Muscle of leg (tissue), 11 donors: Measurements from ENCODE around the gene NOP53. TPM values are rescaled to one million over a fixed set of nuclear protein-coding genes. Genes with fewer than 3 reads are reported as not detected.
A peak's percentile ranks its signal among the peaks of the same experiment; 100 is the strongest.
"Not testable (repeated sequence)": the region's sequence is repeated elsewhere in the genome, so short reads cannot be mapped to it uniquely, and the experiment has no call there.

ENCODE experiments used
- DNase-seq: peaks from one replicate; pipeline ENCODE4 v3.0.0; 2013
- H3K27ac ChIP-seq: one replicate; pipeline ENCODE4 v1.5.1; 2013; ENCODE audit warnings: mild to moderate bottlenecking, low read length, control low read depth
- H3K27me3 ChIP-seq: one replicate; pipeline ENCODE4 v1.6.1; 2013; ENCODE audit warnings: low read length; ENCODE audit not compliant: control insufficient read depth, insufficient read depth
- H3K36me3 ChIP-seq: one replicate; pipeline ENCODE4 v1.6.1; 2013; ENCODE audit warnings: low read length; ENCODE audit not compliant: control insufficient read depth, insufficient read depth
- H3K4me1 ChIP-seq: one replicate; pipeline ENCODE4 v1.6.1; 2013; ENCODE audit warnings: low read length; ENCODE audit not compliant: control insufficient read depth, insufficient read depth
- H3K4me3 ChIP-seq: one replicate; pipeline ENCODE4 v1.5.1; 2013; ENCODE audit warnings: low read length, control low read depth
- H3K9me3 ChIP-seq: replicated peaks from 2 replicates; pipeline ENCODE4 v1.6.1; 2013; ENCODE audit warnings: low read depth, low read length; ENCODE audit not compliant: control insufficient read depth
- WGBS: methylation state at CpG from one replicate; pipeline ENCODE4 v1.1.5; 2013; ENCODE audit warnings: missing lambda C conversion rate; ENCODE audit not compliant: insufficient coverage; 5-methylcytosine and 5-hydroxymethylcytosine counted together
- polyA plus RNA-seq, 8 donors: library from polyadenylated mRNA; unstranded; fragments of 120-200 nt; gene quantifications; one replicate each; pipeline versions ENCODE4 v1.2.1 to v1.2.3, GENCODE V29; 2013; ENCODE audit warnings: inconsistent platforms in 1 of 8, low replicate concordance in 1 of 8; ENCODE audit not compliant: insufficient read length in 8 of 8, insufficient read depth in 1 of 8
- total RNA-seq: library from RNA; stranded (reverse); fragments of 120-200 nt; gene quantifications from one replicate; pipeline ENCODE4 v1.2.4, GENCODE V29; 2013

Gene NOP53
- total and polyA plus RNA-seq, 9 donors, result 216 to 635 (median 586) TPM

GRCh38 chr19:47760632-47760999 lies 15.3 kb downstream of the NOP53 start:
- H3K4me1 ChIP-seq, result peaks cover 3% of the 10 kb centered on the region
- no peak overlapping the region for H3K27ac ChIP-seq
- DNase-seq, result no peak
- H3K36me3 ChIP-seq, result peaks cover 35% of the 10 kb centered on the region
- no peaks in the 10 kb centered on the region for H3K27me3 ChIP-seq
- 77% methylated on average over 4 of the region's 5 CpGs for WGBS
- H3K4me3 ChIP-seq, result no peak overlapping the region
- no peaks in the 10 kb centered on the region for H3K9me3 ChIP-seq

- 83% methylated on average over 1 of the region's 5 CpGs for WGBS
- Histone ChIP-seq H3K27me3 (no peaks in the 10 kb centered on the region), H3K4me3 (no peak overlapping the region), H3K27ac (no peak overlapping the region), H3K9me3 (no peaks in the 10 kb centered on the region), H3K36me3 (peaks cover 26% of the 10 kb centered on the region), H3K4me1 (peaks cover 9% of the 10 kb centered on the region)
- DNase-seq, result no peak
Observed at GRCh38 chr19:47761566-47761965, 16.2 kb downstream of the NOP53 start.

- Histone ChIP-seq H3K9me3 (no peaks in the 10 kb centered on the region), H3K36me3 (peaks cover 20% of the 10 kb centered on the region), H3K4me3 (no peak overlapping the region), H3K27ac (no peak overlapping the region), H3K27me3 (no peaks in the 10 kb centered on the region), H3K4me1 (peaks cover 9% of the 10 kb centered on the region)
- WGBS, result 90% methylated on average over 2 of the region's 3 CpGs
- no peak for DNase-seq
Observed at GRCh38 chr19:47762151-47762550, 16.8 kb downstream of the NOP53 start.

- peak overlapping the region; percentile 20 for H3K27ac ChIP-seq
- WGBS, result 53% methylated on average over 13 of the region's 18 CpGs
- no peaks in the 10 kb centered on the region for H3K9me3 ChIP-seq
- H3K36me3 ChIP-seq, result peaks cover 14% of the 10 kb centered on the region
- no peaks in the 10 kb centered on the region for H3K27me3 ChIP-seq
- peak; percentile 74 for DNase-seq
- no peak overlapping the region for H3K4me3 ChIP-seq
- peaks cover 9% of the 10 kb centered on the region for H3K4me1 ChIP-seq
Observed at GRCh38 chr19:47762615-47763308, 17.4 kb downstream of the NOP53 start.

DNA sequence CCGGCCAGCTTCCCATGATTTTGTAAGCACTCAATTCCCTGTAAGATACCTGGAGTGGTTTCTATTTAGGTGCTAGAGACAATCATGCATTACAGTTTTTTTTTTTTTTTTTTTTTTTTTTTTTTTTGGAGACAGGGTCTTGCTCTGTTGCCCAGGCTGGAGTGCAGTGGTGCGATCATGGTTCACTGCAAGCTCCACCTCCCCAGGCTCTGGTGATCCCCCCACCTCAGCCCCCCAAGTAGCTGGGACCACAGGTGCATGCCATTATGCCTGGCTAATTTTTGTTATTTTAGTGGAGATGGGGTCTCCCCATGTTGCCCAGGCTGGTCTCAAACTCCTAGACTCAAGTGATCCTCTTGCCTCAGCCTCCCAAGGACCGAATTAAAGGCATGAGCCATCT lies 19.4 kb downstream of the NOP53 start:
- H3K27me3 ChIP-seq, DNase-seq, H3K4me3 ChIP-seq, H3K9me3 ChIP-seq, H3K36me3 ChIP-seq, H3K4me1 ChIP-seq, H3K27ac ChIP-seq: not testable (repeated sequence)
- no CpG with 5 or more reads among the region's 3 CpGs for WGBS

DNA sequence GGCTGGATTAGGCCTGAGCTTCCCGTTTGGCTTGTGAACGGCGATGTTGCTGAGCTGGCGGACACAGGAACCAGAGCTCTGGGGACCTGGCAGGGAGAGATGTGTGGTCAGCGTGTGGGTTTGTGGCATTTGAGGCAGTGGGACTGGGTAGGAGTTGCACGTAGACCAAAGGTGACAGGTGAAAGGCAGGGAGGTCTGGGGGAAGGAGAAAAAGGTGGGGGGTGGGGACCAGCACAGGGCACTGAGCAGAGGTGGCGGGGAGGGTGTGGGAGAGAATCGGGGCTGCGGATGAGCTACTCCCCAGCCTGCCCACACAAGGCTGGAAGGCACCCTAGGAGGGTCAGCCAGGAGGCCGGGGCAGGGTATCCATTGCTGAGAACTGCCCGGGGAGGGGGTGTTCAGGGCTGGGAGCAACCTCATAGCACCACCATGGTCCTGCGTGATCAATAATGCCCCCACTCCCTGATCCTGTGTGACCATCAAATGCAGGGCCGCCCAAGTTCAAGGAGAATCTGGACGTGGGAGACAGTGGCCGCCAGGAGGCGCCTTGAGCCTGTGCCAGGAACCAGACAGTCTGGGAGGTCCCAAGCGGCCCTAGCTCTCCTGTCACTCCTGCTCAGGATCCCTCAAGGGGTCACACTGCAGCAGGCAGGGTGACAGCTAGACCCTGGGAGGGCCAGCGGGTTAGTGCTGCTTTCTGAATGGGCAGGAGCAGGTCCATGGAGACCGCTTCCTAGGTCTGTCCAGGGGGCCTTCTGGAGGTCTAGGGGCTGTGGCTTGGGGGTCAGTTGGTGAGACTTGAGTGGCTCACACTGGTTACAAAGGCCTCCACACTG lies 20.4 kb downstream of the NOP53 start:
- Histone ChIP-seq H3K9me3 (no peaks in the 10 kb centered on the region), H3K4me3 (no peak overlapping the region), H3K36me3 (no peaks in the 10 kb centered on the region), H3K27me3 (no peaks in the 10 kb centered on the region), H3K27ac (no peak overlapping the region), H3K4me1 (peaks cover 9% of the 10 kb centered on the region)
- DNase-seq, result peak; percentile 60
- WGBS, result 22% methylated on average over 16 of the region's 19 CpGs

GRCh38 chr19:47766359-47766620 lies 20.9 kb downstream of the NOP53 start:
- Histone ChIP-seq H3K4me3 (no peak overlapping the region), H3K4me1 (peaks cover 9% of the 10 kb centered on the region), H3K27me3 (no peaks in the 10 kb centered on the region), H3K36me3 (no peaks in the 10 kb centered on the region), H3K27ac (no peak overlapping the region), H3K9me3 (no peaks in the 10 kb centered on the region)
- 68% methylated on average over 4 of the region's 7 CpGs for WGBS
- DNase-seq, result no peak

GRCh38 chr19:47766670-47767069 lies 21.3 kb downstream of the NOP53 start:
- whole genome bisulfite sequencing, result 72% methylated on average over 5 of the region's 7 CpGs
- Histone ChIP-seq H3K27ac (no peak overlapping the region), H3K9me3 (no peaks in the 10 kb centered on the region), H3K4me1 (peaks cover 9% of the 10 kb centered on the region), H3K36me3 (no peaks in the 10 kb centered on the region), H3K27me3 (no peaks in the 10 kb centered on the region), H3K4me3 (no peak overlapping the region)
- no peak for DNase-seq

DNA sequence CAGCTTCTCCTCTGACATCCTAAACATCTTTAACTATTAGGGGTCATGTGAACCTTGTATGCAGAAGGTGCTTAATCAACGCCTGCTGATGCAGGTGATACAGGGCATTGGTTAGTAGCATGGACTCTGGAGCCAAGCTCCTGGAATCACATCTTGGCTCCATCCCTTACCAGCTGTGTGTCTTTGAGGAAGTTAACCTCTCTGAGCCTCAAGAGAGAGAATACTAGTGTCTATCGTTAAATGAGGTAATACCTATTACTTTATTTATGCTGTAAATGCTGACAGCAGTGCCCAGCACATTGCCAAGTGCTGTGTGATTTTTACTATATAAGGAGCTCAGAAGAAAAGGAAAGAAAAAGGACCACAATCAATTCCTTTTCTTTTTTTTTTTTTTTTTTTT lies 22.0 kb downstream of the NOP53 start:
- Histone ChIP-seq H3K4me3 (no peak overlapping the region), H3K36me3 (no peaks in the 10 kb centered on the region), H3K9me3 (no peaks in the 10 kb centered on the region), H3K27ac (no peak overlapping the region), H3K4me1 (peaks cover 9% of the 10 kb centered on the region), H3K27me3 (no peaks in the 10 kb centered on the region)
- no CpG with 5 or more reads among the region's 2 CpGs for WGBS
- DNase-seq, result no peak

DNA sequence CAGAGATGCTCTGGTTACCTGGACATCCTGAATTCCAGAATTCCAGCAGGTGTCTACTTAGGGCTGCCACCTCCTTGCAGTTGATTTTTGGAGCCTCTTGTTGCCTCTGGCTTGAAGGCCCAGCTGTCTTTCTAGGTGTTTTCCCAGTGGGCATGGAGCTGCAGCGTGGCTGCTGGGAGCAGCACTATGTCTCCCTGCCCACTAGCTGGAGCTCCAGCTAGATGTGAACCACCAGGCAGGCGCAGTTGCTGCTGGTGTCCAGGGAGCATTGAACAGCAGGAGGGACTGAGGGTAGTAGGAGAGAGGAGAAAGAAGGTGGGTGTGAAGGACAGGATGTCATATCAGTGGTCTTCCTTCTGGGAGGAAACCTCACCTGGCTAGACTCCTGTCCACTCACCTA lies 23.3 kb downstream of the NOP53 start:
- Histone ChIP-seq H3K27me3 (no peaks in the 10 kb centered on the region), H3K4me1 (peaks cover 9% of the 10 kb centered on the region), H3K27ac (no peak overlapping the region), H3K36me3 (no peaks in the 10 kb centered on the region), H3K4me3 (no peak overlapping the region), H3K9me3 (no peaks in the 10 kb centered on the region)
- 51% methylated on average over 2 of the region's 2 CpGs for WGBS
- no peak for DNase-seq
